Activated naive CD8-positive, alpha-beta T cell treated with anti-CD3 and anti-CD28 coated beads, Interleukin-2, amount 10 ng/mL, durations not matched to agents 7 days and 5 days (primary cell): ENCODE measurements around the gene TNS2. TPM values are rescaled to one million over a fixed set of nuclear protein-coding genes. Genes with fewer than 3 reads are reported as not detected.
"Not testable (repeated sequence)": the region's sequence is repeated elsewhere in the genome, so short reads cannot be mapped to it uniquely, and the experiment has no call there.

Source experiments
- ATAC-seq: fragments of 150-1000 bp; cut with Tn5 transposase; one replicate; pipeline ENCODE4 v1.10.0; 2021; ENCODE audit warnings: low read depth, moderate library complexity
- POLR2A ChIA-PET: fragments of 350-600 bp; sonication (Branson Sonifier 250); formaldehyde crosslinking; loops from one replicate; lab custom pipeline; 2021; ENCODE audit warnings: antibody characterized with exemption; lab: Charles Lee
- DNase-seq: peaks from one replicate; pipeline ENCODE4 v3.0.0; 2021
- H3K27ac Mint-ChIP-seq: one replicate; pipeline ENCODE4 v1.8.0; 2022; ENCODE audit warnings: mild to moderate bottlenecking, mixed read lengths
- H3K27me3 Mint-ChIP-seq: one replicate; pipeline ENCODE4 v1.8.0; 2022; ENCODE audit warnings: mild to moderate bottlenecking, moderate library complexity, mixed read lengths
- H3K36me3 Mint-ChIP-seq: one replicate; pipeline ENCODE4 v1.8.0; 2021; ENCODE audit warnings: mild to moderate bottlenecking, mixed read lengths
- H3K4me1 Mint-ChIP-seq: one replicate; pipeline ENCODE4 v1.8.0; 2021; ENCODE audit warnings: mixed read lengths
- H3K4me3 Mint-ChIP-seq: one replicate; pipeline ENCODE4 v1.8.0; 2022; ENCODE audit warnings: mild to moderate bottlenecking, moderate library complexity, mixed read lengths
- H3K9me3 Mint-ChIP-seq: one replicate; pipeline ENCODE4 v1.8.0; 2021; ENCODE audit warnings: mixed read lengths
- microRNA-seq: library from miRNA; unstranded; fragments of <30 nt; microRNA quantifications from one replicate; pipeline ENCODE4 v1.2.0, GENCODE V29; 2022
- total RNA-seq, 2 experiments: library from RNA; stranded (reverse); gene quantifications; one replicate each; pipeline ENCODE4 v1.2.3, GENCODE V29; 2021

Gene TNS2
- total RNA-seq, 2 experiments from 2014 or later, result 1.9 to 3.0 TPM

GRCh38 chr12:53107122-53107521 lies 57.3 kb downstream of the TNS2 start:
- H3K27ac Mint-ChIP-seq, result no peak overlapping the region

DNA sequence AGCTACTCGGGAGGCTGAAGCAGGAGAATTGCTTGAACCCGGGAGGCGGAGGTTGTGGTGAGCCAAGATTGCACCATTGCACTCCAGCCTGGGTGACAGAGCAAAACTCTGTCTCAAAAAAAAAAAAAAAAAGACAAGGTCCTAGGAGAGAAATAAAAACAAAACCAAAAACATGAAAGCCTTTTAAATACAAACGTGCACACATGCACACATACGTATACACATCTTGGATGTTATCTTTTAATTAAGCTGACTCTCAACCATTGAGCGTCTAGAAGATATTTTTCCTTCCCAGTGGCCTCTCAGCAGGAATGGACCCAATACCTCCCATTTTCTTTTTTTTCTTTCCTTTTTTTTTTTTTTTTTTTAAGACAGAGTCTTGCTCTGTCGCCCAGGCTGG lies 62.6 kb downstream of the TNS2 start:
- not testable (repeated sequence) for H3K36me3 Mint-ChIP-seq, ATAC-seq, H3K27me3 Mint-ChIP-seq, H3K27ac Mint-ChIP-seq, DNase-seq, H3K4me3 Mint-ChIP-seq, H3K4me1 Mint-ChIP-seq, H3K9me3 Mint-ChIP-seq
- POLR2A ChIA-PET, result interaction anchor here (0.6 kb wide), 1 partner anchor 267 kb away, joined by 3 read pairs; the partner anchor contains the start of gene SP1

More at GRCh38 chr12:53107122-53107521, 57.3 kb downstream of the TNS2 start:
- POLR2A ChIA-PET, result no interaction called here
- no peaks in the 10 kb centered on the region for H3K27me3 Mint-ChIP-seq
- no peak for ATAC-seq
- no peak for DNase-seq
- H3K36me3 Mint-ChIP-seq, result peaks cover 19% of the 10 kb centered on the region
- peaks cover 29% of the 10 kb centered on the region for H3K4me1 Mint-ChIP-seq
- no peak overlapping the region for H3K4me3 Mint-ChIP-seq
- H3K9me3 Mint-ChIP-seq, result no peaks in the 10 kb centered on the region

DNA sequence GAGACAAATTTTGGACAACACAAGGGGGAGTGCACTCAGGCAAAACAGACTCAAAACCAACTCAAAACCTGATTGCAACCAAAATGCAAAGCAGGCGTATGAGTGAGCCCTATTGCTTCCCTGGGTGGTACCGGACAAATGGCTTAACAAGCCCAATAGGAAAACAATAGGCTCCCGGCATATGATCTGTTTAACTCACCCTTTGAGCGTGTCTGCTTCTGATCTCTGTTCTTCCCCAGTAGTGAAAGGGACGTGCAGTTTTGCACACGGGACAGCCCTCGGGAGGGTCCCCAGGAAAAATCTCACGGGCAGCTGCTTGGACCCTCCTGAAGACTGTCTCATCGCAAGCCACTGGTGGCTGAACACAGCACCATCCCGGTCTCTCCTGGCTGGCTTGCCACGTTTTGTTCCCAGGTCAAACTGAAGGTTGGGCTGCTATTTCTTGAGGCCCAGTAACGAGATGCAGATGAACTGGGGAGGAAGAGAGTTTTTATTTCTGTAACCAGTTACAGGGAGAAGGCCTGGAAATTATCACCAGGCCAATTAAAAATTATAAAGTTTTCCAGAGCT lies 63.4 kb downstream of the TNS2 start:
- DNase-seq (no peak), ATAC-seq (no peak)
- Mint-ChIP-seq H3K27ac (no peak overlapping the region), H3K36me3 (peaks cover 4% of the 10 kb centered on the region), H3K9me3 (no peaks in the 10 kb centered on the region), H3K4me1 (no peaks in the 10 kb centered on the region), H3K27me3 (no peaks in the 10 kb centered on the region), H3K4me3 (no peak overlapping the region)
- POLR2A ChIA-PET, result no interaction called here

- POLR2A ChIA-PET, result no interaction called here
- H3K4me1 Mint-ChIP-seq, result no peaks in the 10 kb centered on the region
- ATAC-seq (no peak), DNase-seq (no peak)
- H3K4me3 Mint-ChIP-seq, result no peak overlapping the region
- H3K36me3 Mint-ChIP-seq, result peaks cover 7% of the 10 kb centered on the region
- no peak overlapping the region for H3K27ac Mint-ChIP-seq
- H3K9me3 Mint-ChIP-seq, result no peaks in the 10 kb centered on the region
- H3K27me3 Mint-ChIP-seq, result no peaks in the 10 kb centered on the region
Measured at GRCh38 chr12:53113951-53114350, 64.1 kb downstream of the TNS2 start.

Small RNA genes lying within 50 kb of the gene (microRNA-seq; reads per million reads assigned to microRNA genes)
- not detected for gene MIR6757

Other genes with a start within 250 kb of the TNS2 start
- gene KRT4, start 235.9 kb upstream of the TNS2 start, total RNA-seq, result not detected
- not detected for gene KRT79, start 215.8 kb upstream of the TNS2 start, total RNA-seq
- gene KRT78, start 201.1 kb upstream of the TNS2 start, total RNA-seq, result not detected
- under 1 TPM in 1 of 2 experiments, not detected in 1; 0.20 TPM for gene KRT8, start 145.0 kb upstream of the TNS2 start, total RNA-seq
- gene KRT18, start 100.9 kb upstream of the TNS2 start, total RNA-seq, result 1 to 10 TPM; 2.4 to 2.8 TPM
- 100 to 1,000 TPM; 439 to 448 TPM for gene EIF4B, start 43.6 kb upstream of the TNS2 start, total RNA-seq
- 10 to 100 TPM; 34.4 to 37.8 TPM for gene SPRYD3, start 29.3 kb downstream of the TNS2 start, total RNA-seq
- 1 to 10 TPM; 2.0 to 2.3 TPM for gene IGFBP6, start 47.6 kb downstream of the TNS2 start, total RNA-seq
- gene SOAT2, start 53.4 kb downstream of the TNS2 start, total RNA-seq, result 10 to 100 TPM in 1 of 2 experiments, 1 to 10 TPM in 1; 9.8 to 10.4 TPM
- gene ZNF740, start 130.7 kb downstream of the TNS2 start, total RNA-seq, result 10 to 100 TPM; 53.6 to 60.2 TPM
- gene CSAD, start 130.9 kb downstream of the TNS2 start, total RNA-seq, result 10 to 100 TPM; 28.1 to 38.3 TPM
- 100 to 1,000 TPM; 415 to 420 TPM for gene ITGB7, start 157.2 kb downstream of the TNS2 start, total RNA-seq
- gene RARG, start 182.1 kb downstream of the TNS2 start, total RNA-seq, result 10 to 100 TPM; 38.1 to 40.3 TPM
- gene ESPL1, start 218.2 kb downstream of the TNS2 start, total RNA-seq, result 10 to 100 TPM; 90.5 to 91.0 TPM
- 100 to 1,000 TPM; 388 to 425 TPM for gene PFDN5, start 245.5 kb downstream of the TNS2 start, total RNA-seq
- 10 to 100 TPM; 44.8 to 51.2 TPM for gene MYG1, start 249.6 kb downstream of the TNS2 start, total RNA-seq